ENCODE data around the gene OFD1.

OFD1 gene

GRCh38 chrX:13734278-13735172 lies at the start of gene OFD1, which contains the start of gene TRAPPC2:
Gene OFD1 (plus strand): TSS chrX:13734748. CDS start chrX:13735072, 324 bp downstream.
Gene TRAPPC2 (minus strand): TSS chrX:13734620. CDS start chrX:13719963, 14,657 bp downstream.
- peak; percentile 89 for DNase-seq

- DNase-seq, result no peak
Measured at GRCh38 chrX:13685126-13685763, 49.3 kb upstream of the OFD1 start.

- DNase-seq, result no peak
Measured at GRCh38 chrX:13687203-13687602, 47.3 kb upstream of the OFD1 start.

GRCh38 chrX:13688384-13688957 lies 46.1 kb upstream of the OFD1 start:
- no peak for DNase-seq

- DNase-seq, result peak; percentile 84
Measured at GRCh38 chrX:13688958-13689740, 45.4 kb upstream of the OFD1 start, which contains the start of gene RAB9A. Gene RAB9A (plus strand): TSS chrX:13689128. CDS start chrX:13708747, 19,619 bp downstream.

GRCh38 chrX:13689741-13690211 lies 44.8 kb upstream of the OFD1 start:
- DNase-seq, result no peak

- DNase-seq, result no peak
Measured at GRCh38 chrX:13690836-13691235, 43.7 kb upstream of the OFD1 start.

GRCh38 chrX:13691841-13692371 lies 42.6 kb upstream of the OFD1 start:
- DNase-seq, result no peak

- no peak for DNase-seq
Measured at GRCh38 chrX:13692771-13693231, 41.7 kb upstream of the OFD1 start.

- no peak for DNase-seq
Measured at GRCh38 chrX:13693341-13693961, 41.1 kb upstream of the OFD1 start.

- DNase-seq, result no peak
Measured at GRCh38 chrX:13694359-13694758, 40.2 kb upstream of the OFD1 start.

GRCh38 chrX:13694983-13695382 lies 39.6 kb upstream of the OFD1 start:
- DNase-seq, result no peak

- no peak for DNase-seq
Measured at GRCh38 chrX:13695601-13696115, 38.9 kb upstream of the OFD1 start.

GRCh38 chrX:13697455-13697854 lies 37.1 kb upstream of the OFD1 start:
- no peak for DNase-seq

- no peak for DNase-seq
Measured at GRCh38 chrX:13697976-13698375, 36.6 kb upstream of the OFD1 start.

GRCh38 chrX:13698432-13698831 lies 36.1 kb upstream of the OFD1 start:
- no peak for DNase-seq

- DNase-seq, result no peak
Measured at GRCh38 chrX:13699183-13699826, 35.2 kb upstream of the OFD1 start.

- DNase-seq, result no peak
Measured at GRCh38 chrX:13700380-13700779, 34.2 kb upstream of the OFD1 start.

- no peak for DNase-seq
Measured at GRCh38 chrX:13702111-13702789, 32.3 kb upstream of the OFD1 start.

- no peak for DNase-seq
Measured at GRCh38 chrX:13703135-13703534, 31.4 kb upstream of the OFD1 start.
